HCT116 (cell line): ENCODE measurements around the gene MED1. TPM values are rescaled to one million over a fixed set of nuclear protein-coding genes. Genes with fewer than 3 reads are reported as not detected.

Source experiments
- ATAC-seq: fragments of 200-7000 bp; cut with Tn5 transposase; 2 replicates; pipeline ENCODE4 v1.9.1; 2020; ENCODE audit warnings: mild to moderate bottlenecking, moderate library complexity
- BruUV-seq: library from RNA; stranded (reverse); fragments of 400-500 nt; replicated peaks from 2 replicates; lab custom pipeline; 2021; lab: Mats Ljungman, UMichigan
- CTCF ChIA-PET: fragments of 300-600 bp; sonication (Branson Sonifier 250); formaldehyde crosslinking; loops from one replicate; lab custom pipeline; 2021; ENCODE audit warnings: antibody characterized with exemption; lab: Charles Lee
- POLR2A ChIA-PET: fragments of 300-600, 350-600 bp; sonication (Branson Sonifier 250); formaldehyde crosslinking; loops from one replicate; lab custom pipeline; 2021; ENCODE audit warnings: antibody characterized with exemption; lab: Charles Lee
- RAD21 ChIA-PET, 2 experiments: fragments of 300-600 bp; sonication (Branson Sonifier 250); formaldehyde crosslinking; loops; one replicate each; lab custom pipeline; 2023; ENCODE audit warnings: low total read pairs in 2 of 2; ENCODE audit not compliant: uncharacterized antibody in 2 of 2, unreplicated experiment in 2 of 2, low non-redundant PET in 1 of 2; lab: Charles Lee
- DNase-seq: peaks from one replicate; pipeline ENCODE4 v3.0.0-alpha.2; 2010; ENCODE audit warnings: low read depth, low spot score
- H2AFZ ChIP-seq: fragments of 200-600 bp; shearing (Covaris generic), sonication (generic); 2 replicates; pipeline ENCODE4 v1.6.1; 2017; ENCODE audit warnings: low read depth, mixed run types, mixed read lengths, antibody characterized with exemption, low read length; ENCODE audit not compliant: poor library complexity, severe bottlenecking
- H3K27ac ChIP-seq: 2 replicates; pipeline ENCODE4 v1.5.1; 2012; ENCODE audit warnings: low read depth, low read length
- H3K27me3 ChIP-seq: fragments of 200-600 bp; sonication (generic); 2 replicates; pipeline ENCODE4 v1.6.1; 2016; ENCODE audit warnings: mixed run types, low read length, mixed read lengths; ENCODE audit not compliant: insufficient read depth
- H3K36me3 ChIP-seq, 2 experiments: fragments of 200-500 bp in 1 of 2; fragments of 200-600 bp in 1 of 2; sonication (Bioruptor generic) in 1 of 2; sonication (generic) in 1 of 2; 2 replicates each; pipeline versions ENCODE4 v1.5.1 to v1.6.1; 2014 to 2016; ENCODE audit warnings: low read length in 2 of 2, inconsistent platforms in 1 of 2, mixed read lengths in 1 of 2, mixed run types in 1 of 2; ENCODE audit not compliant: insufficient read depth in 2 of 2, control insufficient read depth in 1 of 2
- H3K4me1 ChIP-seq, 2 experiments: fragments of 200-600 bp in 1 of 2; sonication (generic) in 1 of 2; 2 replicates each; pipeline versions ENCODE4 v1.5.1 to v1.6.1; 2012 to 2017; ENCODE audit warnings: low read length in 2 of 2, inconsistent platforms in 1 of 2, mild to moderate bottlenecking in 1 of 2, mixed read lengths in 1 of 2, mixed run types in 1 of 2, moderate library complexity in 1 of 2; ENCODE audit not compliant: insufficient read depth in 2 of 2, control insufficient read depth in 1 of 2
- H3K4me2 ChIP-seq: fragments of 200-600 bp; sonication (generic); 2 replicates; pipeline ENCODE4 v1.6.1; 2017; ENCODE audit warnings: mixed run types, low read length, mixed read lengths
- H3K4me3 ChIP-seq, 2 experiments: fragments of 200-600 bp in 1 of 2; sonication (generic) in 1 of 2; replicated peaks in 1 of 2; 2 replicates each; pipeline ENCODE4 v1.5.1; 2011 to 2016; ENCODE audit warnings: low read length in 2 of 2, control low read depth in 1 of 2, low read depth in 1 of 2, mild to moderate bottlenecking in 1 of 2, mixed read lengths in 1 of 2, mixed run types in 1 of 2
- H3K79me2 ChIP-seq: fragments of 200-600 bp; sonication (generic); 2 replicates; pipeline ENCODE4 v1.6.1; 2017; ENCODE audit warnings: mild to moderate bottlenecking, mixed run types, low read length, moderate library complexity, mixed read lengths; ENCODE audit not compliant: insufficient read depth
- H3K9ac ChIP-seq: fragments of 200-600 bp; sonication (generic); 2 replicates; pipeline ENCODE4 v1.6.1; 2016; ENCODE audit warnings: low read length, mixed read lengths
- H3K9me2 ChIP-seq: fragments of 200-600 bp; sonication (generic), shearing (Covaris generic); 2 replicates; pipeline ENCODE4 v1.6.1; 2017; ENCODE audit warnings: mixed run types, mild to moderate bottlenecking, moderate library complexity; ENCODE audit not compliant: insufficient read depth
- H3K9me3 ChIP-seq, 2 experiments: fragments of 200-500 bp in 1 of 2; fragments of 200-600 bp in 1 of 2; sonication (Bioruptor generic) in 1 of 2; sonication (generic) in 1 of 2; 2 replicates each; pipeline ENCODE4 v1.6.1; 2014 to 2017; ENCODE audit warnings: low read length in 2 of 2, mixed read lengths in 2 of 2, inconsistent platforms in 1 of 2, low read depth in 1 of 2, mild to moderate bottlenecking in 1 of 2, mixed run types in 1 of 2, moderate library complexity in 1 of 2; ENCODE audit not compliant: control insufficient read depth in 1 of 2, insufficient read depth in 1 of 2
- H4K20me1 ChIP-seq: fragments of 200-600 bp; sonication (generic), shearing (Covaris generic); 2 replicates; pipeline ENCODE4 v1.6.1; 2017; ENCODE audit warnings: mixed run types, mild to moderate bottlenecking, moderate library complexity; ENCODE audit not compliant: insufficient read depth
- ATF3 ChIP-seq: IDR thresholded peaks from 2 replicates; pipeline ENCODE4 v1.6.1; 2012
- CBX3 ChIP-seq: IDR thresholded peaks from 2 replicates; pipeline ENCODE4 v1.6.1; 2012; ENCODE audit warnings: low read depth
- ELF1 ChIP-seq: IDR thresholded peaks from 2 replicates; pipeline ENCODE4 v1.6.1; 2012; ENCODE audit warnings: low read depth, borderline replicate concordance
- EZH2 ChIP-seq: fragments of 200-600 bp; sonication (generic); IDR thresholded peaks from 2 replicates; pipeline ENCODE4 v1.6.1; 2017; ENCODE audit warnings: antibody characterized with exemption, mixed run types
- MAX ChIP-seq: IDR thresholded peaks from 2 replicates; pipeline ENCODE4 v1.6.1; 2012
- POLR2A ChIP-seq: IDR thresholded peaks from 2 replicates; pipeline ENCODE4 v1.7.0; 2011; ENCODE audit warnings: borderline replicate concordance; ENCODE audit not compliant: insufficient read depth, insufficient read length; ENCODE audit errors: extremely low read depth
- REST ChIP-seq: IDR thresholded peaks from 2 replicates; pipeline ENCODE4 v1.6.1; 2012; ENCODE audit warnings: low read depth
- SIN3A ChIP-seq: IDR thresholded peaks from 2 replicates; pipeline ENCODE4 v1.6.1; 2012; ENCODE audit warnings: low read depth
- SRF ChIP-seq: IDR thresholded peaks from 2 replicates; pipeline ENCODE4 v1.6.1; 2012; ENCODE audit warnings: low read depth
- TCF7L2 ChIP-seq: IDR thresholded peaks from 2 replicates; pipeline ENCODE4 v1.7.0; 2011; ENCODE audit warnings: borderline replicate concordance, inconsistent platforms; ENCODE audit not compliant: insufficient read depth, insufficient read length; ENCODE audit errors: extremely low read depth
- ZFX ChIP-seq: fragments of 450-650 bp; IDR thresholded peaks from 2 replicates; pipeline ENCODE4 v1.6.1; 2017
- intact Hi-C: fragments of 100-400 bp; cut with micrococcal nuclease; formaldehyde crosslinking; loops from 2 replicates; pipeline ENCODE4 v1.10.0; 2022
- total RNA-seq: library from RNA; stranded (reverse); gene quantifications from one replicate; pipeline ENCODE4 v1.2.1, GENCODE V29; 2021; ENCODE audit not compliant: unreplicated experiment

Gene MED1
- total RNA-seq, 1 experiment from 2014 or later: 55.7 TPM

GRCh38 chr17:39360537-39360936 lies 90.5 kb downstream of the MED1 start:
- Histone ChIP-seq H3K4me3 (no peak overlapping the region), H3K4me2 (no peak overlapping the region), H3K9me2 (no peaks in the 10 kb centered on the region), H3K36me3 (no peaks in the 10 kb centered on the region), H3K9me3 (no peaks in the 10 kb centered on the region), H4K20me1 (no peaks in the 10 kb centered on the region), H3K79me2 (no peaks in the 10 kb centered on the region), H3K9ac (no peak overlapping the region), H3K27ac (no peak overlapping the region), H3K27me3 (no peaks in the 10 kb centered on the region), H2AFZ (no peak overlapping the region), H3K4me1 (no peaks in the 10 kb centered on the region)
- ChIA-PET CTCF (no interaction called here), RAD21 (no interaction called here), POLR2A (no interaction called here)
- no peak for TF ChIP-seq ZFX
- no peak for TF ChIP-seq POLR2A
- TF ChIP-seq MAX: no peak
- TF ChIP-seq CBX3: no peak
- no peak for TF ChIP-seq SRF
- TF ChIP-seq ELF1: no peak
- TF ChIP-seq EZH2: no peak
- no peak for TF ChIP-seq SIN3A
- TF ChIP-seq ATF3: no peak
- TF ChIP-seq REST: no peak
- TF ChIP-seq TCF7L2: no peak
- intact Hi-C loops: no loop called here
- ATAC-seq: no peak
- BruUV-seq: no TSS peak
- DNase-seq: no peak
